ENCODE data around the gene RBPMS2. TPM values are rescaled to one million over a fixed set of nuclear protein-coding genes. Genes with fewer than 3 reads are reported as not detected.
A peak's percentile ranks its signal among the peaks of the same experiment; 100 is the strongest.
"Not testable (repeated sequence)": the region's sequence is repeated elsewhere in the genome, so short reads cannot be mapped to it uniquely, and the experiment has no call there.

RBPMS2 gene
- total RNA-seq, 1 donor from 2014 or later: 0.09 TPM

DNA sequence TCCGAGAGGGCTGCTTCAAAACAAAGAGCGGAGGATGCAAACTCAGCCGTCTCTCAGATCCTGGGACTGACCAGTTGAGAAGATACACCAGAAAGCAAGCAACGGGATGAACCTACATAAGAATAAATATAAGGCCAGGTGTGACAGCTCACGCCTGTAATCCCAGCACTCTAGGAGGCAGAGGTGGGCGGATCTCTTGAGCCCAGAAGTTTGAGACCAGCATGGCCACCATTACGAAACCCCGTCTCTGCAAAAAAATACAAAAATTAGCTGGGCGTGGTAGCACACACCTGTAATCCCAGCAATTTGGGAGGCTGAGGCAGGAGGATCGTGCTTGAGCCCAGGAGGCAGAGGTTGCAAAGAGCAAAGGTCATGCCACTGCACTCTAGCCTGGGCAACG lies 31.7 kb downstream of the RBPMS2 start:
- Mint-ChIP-seq H3K9me3 (no peaks in the 10 kb centered on the region), H3K27ac (no peak overlapping the region), H3K36me3 (ENCODE audit: low read depth) (no peaks in the 10 kb centered on the region), H3K4me3 (ENCODE audit: low read depth) (no peak overlapping the region), H3K27me3 (ENCODE audit: low read depth) (peaks cover 18% of the 10 kb centered on the region), H3K4me1 (ENCODE audit: low read depth) (no peaks in the 10 kb centered on the region)
- DNase-seq (ENCODE audit: low spot score): no peak
- intact Hi-C loops (cut with micrococcal nuclease): no loop called here

DNA sequence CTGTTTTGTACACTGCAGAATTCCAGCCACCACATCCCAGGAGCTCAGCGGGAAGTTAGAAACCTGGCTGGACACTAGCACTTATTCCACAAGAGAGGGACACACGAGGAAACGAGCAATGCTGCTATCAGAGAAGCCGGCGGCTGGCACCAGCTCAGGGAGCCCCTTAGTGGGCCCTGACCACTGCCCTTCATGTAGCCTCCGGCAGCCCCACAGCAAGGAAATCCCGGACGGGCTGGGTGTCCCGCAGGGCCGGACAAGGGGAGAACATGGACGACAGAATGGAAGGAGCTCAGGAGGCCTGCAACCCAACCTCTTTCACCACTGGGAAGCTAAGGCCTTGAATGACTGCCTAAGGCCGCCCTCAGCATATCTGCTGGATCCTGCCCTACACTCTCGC lies 32.5 kb downstream of the RBPMS2 start:
- no peak overlapping the region for H3K4me3 Mint-ChIP-seq (ENCODE audit: low read depth)
- no peaks in the 10 kb centered on the region for H3K36me3 Mint-ChIP-seq (ENCODE audit: low read depth)
- peaks cover 18% of the 10 kb centered on the region for H3K27me3 Mint-ChIP-seq (ENCODE audit: low read depth)
- no peak for DNase-seq (ENCODE audit: low spot score)
- intact Hi-C loops (cut with micrococcal nuclease): no loop called here
- H3K4me1 Mint-ChIP-seq (ENCODE audit: low read depth): no peaks in the 10 kb centered on the region
- H3K9me3 Mint-ChIP-seq: no peaks in the 10 kb centered on the region
- no peak overlapping the region for H3K27ac Mint-ChIP-seq

GRCh38 chr15:64742385-64742784 lies 33.0 kb downstream of the RBPMS2 start:
- no peaks in the 10 kb centered on the region for H3K9me3 Mint-ChIP-seq

DNA sequence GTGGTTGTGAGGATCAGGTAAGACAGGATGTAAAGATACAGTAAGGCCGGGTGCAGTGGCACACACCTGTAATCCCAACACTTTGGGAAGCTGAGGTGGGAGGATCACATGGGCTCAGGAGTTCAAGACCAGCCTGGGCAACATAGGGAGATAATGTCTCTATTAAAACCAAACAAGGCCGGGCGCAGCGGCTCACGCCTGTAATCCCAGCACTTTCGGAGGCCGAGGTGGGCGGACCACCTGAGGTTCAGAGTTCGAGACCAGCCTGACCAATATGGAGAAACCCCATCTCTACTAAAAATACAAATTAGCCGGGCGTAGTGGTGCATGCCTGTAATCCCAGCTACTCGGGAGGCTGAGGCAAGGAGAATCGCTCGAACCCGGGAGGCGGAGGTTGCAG lies 33.7 kb downstream of the RBPMS2 start:
- H3K36me3 Mint-ChIP-seq (ENCODE audit: low read depth); intact Hi-C loops (cut with micrococcal nuclease); H3K27ac Mint-ChIP-seq; H3K27me3 Mint-ChIP-seq (ENCODE audit: low read depth); H3K9me3 Mint-ChIP-seq; H3K4me3 Mint-ChIP-seq (ENCODE audit: low read depth); H3K4me1 Mint-ChIP-seq (ENCODE audit: low read depth); DNase-seq (ENCODE audit: low spot score): not testable (repeated sequence)

More at GRCh38 chr15:64742385-64742784, 33.0 kb downstream of the RBPMS2 start:
- Mint-ChIP-seq H3K27ac (no peak overlapping the region), H3K4me3 (ENCODE audit: low read depth) (no peak overlapping the region), H3K4me1 (ENCODE audit: low read depth) (no peaks in the 10 kb centered on the region), H3K36me3 (ENCODE audit: low read depth) (no peaks in the 10 kb centered on the region), H3K27me3 (ENCODE audit: low read depth) (peaks cover 14% of the 10 kb centered on the region)
- DNase-seq (ENCODE audit: low spot score): no peak
- intact Hi-C loops (cut with micrococcal nuclease): no loop called here

- H3K4me1 Mint-ChIP-seq (ENCODE audit: low read depth): no peaks in the 10 kb centered on the region
- intact Hi-C loops (cut with micrococcal nuclease): no loop called here
- peaks cover 2% of the 10 kb centered on the region for H3K27me3 Mint-ChIP-seq (ENCODE audit: low read depth)
- no peaks in the 10 kb centered on the region for H3K36me3 Mint-ChIP-seq (ENCODE audit: low read depth)
- no peak for DNase-seq (ENCODE audit: low spot score)
- H3K9me3 Mint-ChIP-seq: no peaks in the 10 kb centered on the region
- no peak overlapping the region for H3K27ac Mint-ChIP-seq
- no peak overlapping the region for H3K4me3 Mint-ChIP-seq (ENCODE audit: low read depth)
These were observed 34.8 kb downstream of the RBPMS2 start for GRCh38 chr15:64740311-64741170.

DNA sequence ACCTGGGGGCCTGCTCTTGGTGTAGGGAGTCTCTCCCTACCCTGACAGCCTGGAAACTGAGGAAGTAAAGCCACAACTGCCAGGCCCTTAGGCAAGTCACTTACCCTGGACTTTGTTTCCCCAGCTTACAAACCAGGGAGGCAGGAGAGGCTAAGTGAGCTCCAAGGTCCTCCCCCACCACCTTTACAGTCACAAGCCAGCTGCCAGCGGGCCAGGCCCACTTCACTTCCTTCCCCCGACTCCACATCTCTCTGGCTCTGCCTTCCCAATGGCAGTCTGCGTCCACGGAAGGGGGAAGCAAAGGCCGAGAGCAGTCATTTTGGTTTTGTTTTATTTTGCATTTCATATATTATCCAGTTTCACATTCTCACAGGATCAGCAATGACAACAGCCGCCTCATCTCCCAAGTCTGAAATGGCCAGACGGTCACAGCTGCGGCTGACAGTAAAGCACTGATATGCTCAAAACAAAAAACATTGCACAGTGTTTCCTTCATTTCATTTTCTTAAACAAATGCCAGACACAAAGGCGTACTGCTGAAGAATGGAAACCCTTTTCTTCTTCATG lies 35.7 kb downstream of the RBPMS2 start:
- no peak for DNase-seq (ENCODE audit: low spot score)
- no peak overlapping the region for H3K27ac Mint-ChIP-seq
- no peaks in the 10 kb centered on the region for H3K36me3 Mint-ChIP-seq (ENCODE audit: low read depth)
- intact Hi-C loops (cut with micrococcal nuclease): no loop called here
- no peaks in the 10 kb centered on the region for H3K9me3 Mint-ChIP-seq
- H3K27me3 Mint-ChIP-seq (ENCODE audit: low read depth): no peaks in the 10 kb centered on the region
- H3K4me1 Mint-ChIP-seq (ENCODE audit: low read depth): no peaks in the 10 kb centered on the region
- H3K4me3 Mint-ChIP-seq (ENCODE audit: low read depth): no peak overlapping the region

GRCh38 chr15:64739156-64739555 lies 36.2 kb downstream of the RBPMS2 start:
- no peaks in the 10 kb centered on the region for H3K9me3 Mint-ChIP-seq
- no peaks in the 10 kb centered on the region for H3K27me3 Mint-ChIP-seq (ENCODE audit: low read depth)
- H3K4me3 Mint-ChIP-seq (ENCODE audit: low read depth): no peak overlapping the region
- intact Hi-C loops (cut with micrococcal nuclease): no loop called here
- no peaks in the 10 kb centered on the region for H3K36me3 Mint-ChIP-seq (ENCODE audit: low read depth)
- DNase-seq (ENCODE audit: low spot score): no peak
- no peaks in the 10 kb centered on the region for H3K4me1 Mint-ChIP-seq (ENCODE audit: low read depth)
- H3K27ac Mint-ChIP-seq: no peak overlapping the region

GRCh38 chr15:64738226-64739095 lies 36.9 kb downstream of the RBPMS2 start:
- no peak overlapping the region for H3K27ac Mint-ChIP-seq
- intact Hi-C loops (cut with micrococcal nuclease): no loop called here

GRCh38 chr15:64732156-64732860 lies 43.1 kb downstream of the RBPMS2 start:
- peaks cover 10% of the 10 kb centered on the region for H3K4me1 Mint-ChIP-seq (ENCODE audit: low read depth)
- H3K27ac Mint-ChIP-seq: no peak overlapping the region
- H3K36me3 Mint-ChIP-seq (ENCODE audit: low read depth): no peaks in the 10 kb centered on the region
- DNase-seq (ENCODE audit: low spot score): no peak
- intact Hi-C loops (cut with micrococcal nuclease): no loop called here
- no peaks in the 10 kb centered on the region for H3K9me3 Mint-ChIP-seq
- no peak overlapping the region for H3K4me3 Mint-ChIP-seq (ENCODE audit: low read depth)
- H3K27me3 Mint-ChIP-seq (ENCODE audit: low read depth): peaks cover 2% of the 10 kb centered on the region

More at GRCh38 chr15:64738226-64739095, 36.9 kb downstream of the RBPMS2 start:
- H3K9me3 Mint-ChIP-seq: no peaks in the 10 kb centered on the region
- no peak overlapping the region for H3K4me3 Mint-ChIP-seq (ENCODE audit: low read depth)
- no peaks in the 10 kb centered on the region for H3K36me3 Mint-ChIP-seq (ENCODE audit: low read depth)
- no peaks in the 10 kb centered on the region for H3K27me3 Mint-ChIP-seq (ENCODE audit: low read depth)
- no peak for DNase-seq (ENCODE audit: low spot score)
- no peaks in the 10 kb centered on the region for H3K4me1 Mint-ChIP-seq (ENCODE audit: low read depth)

GRCh38 chr15:64731805-64732151 lies 43.6 kb downstream of the RBPMS2 start:
- intact Hi-C loops (cut with micrococcal nuclease): loop anchor here (1.0 kb wide), 3 partner anchors 28 to 174 kb away; no protein-coding TSS in a partner anchor
- Mint-ChIP-seq H3K27ac (no peak overlapping the region), H3K4me1 (ENCODE audit: low read depth) (peaks cover 10% of the 10 kb centered on the region), H3K4me3 (ENCODE audit: low read depth) (no peak overlapping the region), H3K9me3 (no peaks in the 10 kb centered on the region), H3K27me3 (ENCODE audit: low read depth) (peaks cover 2% of the 10 kb centered on the region), H3K36me3 (ENCODE audit: low read depth) (no peaks in the 10 kb centered on the region)
- no peak for DNase-seq (ENCODE audit: low spot score)

- peaks cover 2% of the 10 kb centered on the region for H3K27me3 Mint-ChIP-seq (ENCODE audit: low read depth)
- no peaks in the 10 kb centered on the region for H3K9me3 Mint-ChIP-seq
- H3K36me3 Mint-ChIP-seq (ENCODE audit: low read depth): no peaks in the 10 kb centered on the region
- H3K4me1 Mint-ChIP-seq (ENCODE audit: low read depth): peaks cover 10% of the 10 kb centered on the region
- no peak overlapping the region for H3K27ac Mint-ChIP-seq
- peak; percentile 72 for DNase-seq (ENCODE audit: low spot score)
- intact Hi-C loops (cut with micrococcal nuclease): loop anchor here (1.0 kb wide), 3 partner anchors 28 to 174 kb away; no protein-coding TSS in a partner anchor
- no peak overlapping the region for H3K4me3 Mint-ChIP-seq (ENCODE audit: low read depth)
These were observed 44.2 kb downstream of the RBPMS2 start for GRCh38 chr15:64731012-64731804.

DNA sequence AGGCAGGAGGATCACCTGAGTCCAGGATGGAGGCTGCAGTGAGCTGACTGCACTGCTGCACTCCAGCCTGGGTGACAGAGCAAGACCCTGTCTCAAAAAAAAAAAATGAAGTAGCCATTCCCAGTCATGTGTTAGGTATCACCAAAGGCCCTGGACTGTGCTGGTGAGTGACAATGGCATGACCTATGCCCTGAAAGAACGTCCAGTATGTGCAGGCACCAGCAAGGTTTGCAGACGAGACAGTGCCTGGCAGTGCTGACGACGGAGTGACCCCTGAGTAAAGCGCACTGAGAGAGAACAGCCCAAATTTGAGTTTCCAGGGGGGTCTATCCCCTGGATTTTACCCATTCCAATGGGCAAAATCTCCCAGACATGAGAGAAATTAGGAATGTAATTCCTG lies 45.2 kb downstream of the RBPMS2 start:
- Mint-ChIP-seq H3K27ac (no peak overlapping the region), H3K4me3 (ENCODE audit: low read depth) (no peak overlapping the region), H3K27me3 (ENCODE audit: low read depth) (peaks cover 2% of the 10 kb centered on the region), H3K9me3 (no peaks in the 10 kb centered on the region), H3K4me1 (ENCODE audit: low read depth) (peaks cover 10% of the 10 kb centered on the region), H3K36me3 (ENCODE audit: low read depth) (no peaks in the 10 kb centered on the region)
- no peak for DNase-seq (ENCODE audit: low spot score)
- intact Hi-C loops (cut with micrococcal nuclease): no loop called here

Measured in activated T-helper 2 cell treated with anti-CD3 and anti-CD28 coated beads, Interferon-gamma antibody, Interleukin-2, Interleukin-4, amounts not matched to agents 10 μg/mL and 5 μg/mL and 100 μg/mL, durations not matched to agents 14 hours and 24 hours and 36 hours (primary cell).